Thoracic aorta (tissue), 2 donors: ENCODE results near the gene PLA2G4E. TPM values are rescaled to one million over a fixed set of nuclear protein-coding genes. Genes with fewer than 3 reads are reported as not detected.

Experiments
- ATAC-seq: fragments of 150-250 bp; one replicate; pipeline ENCODE4 v1.8.0; 2017; ENCODE audit warnings: low read depth; ENCODE audit not compliant: insufficient number of reproducible peaks, low FRiP score
- DNase-seq: peaks from one replicate; pipeline ENCODE4 v3.0.0-alpha.2; 2020; ENCODE audit warnings: low spot score
- H3K27ac ChIP-seq, 2 donors: fragments of 200-600 bp; sonication (generic); 1 replicate in 1 of 2; 2 replicates in 1 of 2; pipeline ENCODE4 v1.5.1; 2016; ENCODE audit warnings: mild to moderate bottlenecking in 2 of 2, moderate library complexity in 2 of 2
- H3K27me3 ChIP-seq: fragments of 200-600 bp; sonication (generic); replicated peaks from 2 replicates; pipeline ENCODE4 v1.6.0; 2016; ENCODE audit warnings: mild to moderate bottlenecking; ENCODE audit not compliant: insufficient read depth
- H3K36me3 ChIP-seq: fragments of 200-600 bp; sonication (generic); one replicate; pipeline ENCODE4 v1.5.1; 2016
- H3K4me1 ChIP-seq, 2 donors: fragments of 200-600 bp; sonication (generic); 1 replicate in 1 of 2; 2 replicates in 1 of 2; pipeline versions ENCODE4 v1.5.1 to v1.6.0; 2016; ENCODE audit warnings: low read depth in 2 of 2, mild to moderate bottlenecking in 1 of 2; ENCODE audit not compliant: control insufficient read depth in 1 of 2
- H3K4me3 ChIP-seq: fragments of 200-600 bp; sonication (generic); 2 replicates; pipeline ENCODE4 v1.5.1; 2016; ENCODE audit warnings: mild to moderate bottlenecking
- H3K9me3 ChIP-seq: fragments of 200-600 bp; sonication (generic); 2 replicates; pipeline ENCODE4 v1.5.1; 2016
- CTCF ChIP-seq: fragments of 200-600 bp; sonication (generic); IDR thresholded peaks from one replicate; pipeline ENCODE4 v1.5.1; 2019; ENCODE audit warnings: antibody characterized with exemption
- total RNA-seq, 2 donors: library from RNA; depleted of rRNA; stranded (reverse); fragments of >200 nt; gene quantifications; one replicate each; pipeline versions ENCODE4 v1.1.0 to v1.2.3, GENCODE V29; 2016

Gene PLA2G4E
- total RNA-seq, 2 donors from 2014 or later, result not detected

DNA sequence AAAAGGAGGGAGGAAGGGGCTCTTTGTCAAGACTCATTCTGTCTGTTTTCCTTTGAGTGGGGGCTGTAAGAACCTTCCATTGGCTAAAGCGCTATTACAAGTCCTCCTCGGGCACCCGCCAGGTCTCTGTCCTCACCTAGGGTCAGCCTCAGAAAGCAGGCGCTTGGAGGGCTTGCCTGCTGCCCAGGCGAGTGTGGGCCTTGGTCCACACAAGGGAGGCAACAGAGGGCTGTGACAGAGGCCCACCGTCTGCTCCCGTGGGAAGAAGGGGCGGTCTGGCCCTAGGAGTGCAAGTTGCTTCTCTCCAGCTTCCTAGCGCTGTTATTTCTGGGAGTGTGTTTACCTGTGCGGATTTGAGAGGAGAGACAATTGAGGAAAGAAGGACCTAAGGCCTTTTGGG lies 24.5 kb downstream of the PLA2G4E start:
- ATAC-seq, result no peak

GRCh38 chr15:41995476-41995855 lies 25.4 kb downstream of the PLA2G4E start:
- no peaks in the 10 kb centered on the region for H3K4me1 ChIP-seq
- no peak overlapping the region for H3K4me3 ChIP-seq
- ATAC-seq, result no peak
- TF ChIP-seq CTCF, result no peak
- H3K9me3 ChIP-seq, result no peaks in the 10 kb centered on the region
- H3K27me3 ChIP-seq, result no peaks in the 10 kb centered on the region
- DNase-seq, result no peak
- no peaks in the 10 kb centered on the region for H3K36me3 ChIP-seq
- H3K27ac ChIP-seq, result no peak overlapping the region

More for the DNA sequence above, 24.5 kb downstream of the PLA2G4E start:
- H3K4me1 ChIP-seq, result no peaks in the 10 kb centered on the region
- H3K9me3 ChIP-seq, result no peaks in the 10 kb centered on the region
- DNase-seq, result no peak
- no peak for TF ChIP-seq CTCF
- H3K4me3 ChIP-seq, result no peak overlapping the region
- H3K36me3 ChIP-seq, result no peaks in the 10 kb centered on the region
- H3K27ac ChIP-seq, result no peak overlapping the region
- no peaks in the 10 kb centered on the region for H3K27me3 ChIP-seq

- no peaks in the 10 kb centered on the region for H3K27me3 ChIP-seq
- TF ChIP-seq CTCF, result no peak
- H3K27ac ChIP-seq, result no peak overlapping the region
- no peak overlapping the region for H3K4me3 ChIP-seq
- no peak for ATAC-seq
- DNase-seq, result no peak
- H3K36me3 ChIP-seq, result no peaks in the 10 kb centered on the region
- H3K4me1 ChIP-seq, result no peaks in the 10 kb centered on the region
- no peaks in the 10 kb centered on the region for H3K9me3 ChIP-seq
These were observed 25.9 kb downstream of the PLA2G4E start for GRCh38 chr15:41994772-41995475.

DNA sequence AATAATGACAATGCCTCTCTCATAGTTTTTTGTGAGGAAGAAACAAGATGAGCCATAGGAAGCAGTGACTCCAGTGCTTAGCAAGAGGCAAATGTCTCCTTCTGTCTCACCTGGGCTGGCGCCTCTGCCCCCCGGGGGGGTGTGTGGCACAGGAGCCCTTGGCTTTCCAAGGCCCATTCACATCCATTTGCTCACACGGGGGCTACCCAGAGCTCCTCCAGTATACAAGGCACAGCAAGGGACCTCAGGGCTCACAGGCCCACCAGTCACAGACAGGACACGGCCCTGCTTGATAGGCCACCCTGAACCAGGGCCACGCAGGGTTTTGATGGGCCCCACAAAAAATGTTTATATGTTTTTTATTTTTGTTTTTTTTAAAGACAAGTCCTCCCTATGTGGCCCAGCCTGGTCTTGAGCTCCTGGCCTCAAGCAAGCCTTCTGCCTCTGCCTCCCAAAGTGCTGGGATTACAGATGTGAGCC lies 26.6 kb downstream of the PLA2G4E start:
- H3K9me3 ChIP-seq, result no peaks in the 10 kb centered on the region
- ATAC-seq (no peak), DNase-seq (no peak)
- no peak overlapping the region for H3K4me3 ChIP-seq
- no peak overlapping the region for H3K27ac ChIP-seq
- no peaks in the 10 kb centered on the region for H3K4me1 ChIP-seq
- no peak for TF ChIP-seq CTCF
- H3K36me3 ChIP-seq, result no peaks in the 10 kb centered on the region
- no peaks in the 10 kb centered on the region for H3K27me3 ChIP-seq

DNA sequence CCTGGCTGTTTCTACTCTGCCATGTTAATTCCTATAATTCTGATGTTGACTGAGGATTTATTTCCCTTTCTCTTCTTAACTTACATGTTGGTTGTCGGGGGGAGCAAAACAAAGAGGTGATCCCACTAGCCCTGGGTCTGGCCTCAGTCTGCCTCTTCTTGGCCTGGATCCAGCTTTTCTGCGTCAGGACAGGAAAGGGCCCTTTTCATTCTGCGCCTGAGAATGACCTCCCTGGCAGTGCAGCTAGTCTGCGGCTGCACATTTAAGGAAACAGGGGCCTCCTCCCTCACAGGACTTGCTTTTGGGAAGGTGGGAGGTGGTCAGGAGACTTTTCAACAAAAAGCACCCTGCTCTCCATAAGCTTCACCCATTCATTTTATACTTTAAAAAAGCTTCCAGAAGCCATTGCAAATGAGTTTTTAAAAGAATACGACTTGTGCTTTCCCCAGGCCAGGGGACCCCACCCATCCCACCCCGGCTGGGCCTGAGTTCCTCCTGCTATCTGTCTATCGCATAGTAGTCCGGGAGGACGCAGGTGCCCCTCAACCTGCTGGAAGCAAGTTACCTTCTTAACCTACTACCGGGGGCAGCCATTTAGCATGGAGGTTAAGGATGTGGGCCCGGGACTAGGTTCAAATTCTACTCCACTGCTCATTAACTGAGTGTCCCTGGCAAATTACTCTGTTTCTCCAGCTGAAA lies 27.2 kb downstream of the PLA2G4E start:
- no peak overlapping the region for H3K4me3 ChIP-seq
- TF ChIP-seq CTCF, result no peak
- no peaks in the 10 kb centered on the region for H3K4me1 ChIP-seq
- H3K9me3 ChIP-seq, result no peaks in the 10 kb centered on the region
- DNase-seq (no peak), ATAC-seq (no peak)
- H3K36me3 ChIP-seq, result no peaks in the 10 kb centered on the region
- H3K27me3 ChIP-seq, result no peaks in the 10 kb centered on the region
- no peak overlapping the region for H3K27ac ChIP-seq
